ENCODE results near the gene ELP5.

GRCh38 chr17:7308625-7309433 is 56.8 kb downstream of the ELP5 start:
- TF ChIP-seq CTCF (conservative IDR thresholded peaks at IDR 0.05; ENCODE audit: low read length) (no peak), EZH2phosphoT487 (IDR thresholded peaks at IDR 0.05; ENCODE audit: borderline replicate concordance) (no peak)

All from Loucy (cell line).